Measurements from ENCODE around the gene DMPK. TPM values are rescaled to one million over a fixed set of nuclear protein-coding genes. Genes with fewer than 3 reads are reported as not detected.
"Not testable (repeated sequence)": the region's sequence is repeated elsewhere in the genome, so short reads cannot be mapped to it uniquely, and the experiment has no call there.

Gene DMPK
- total RNA-seq, 2 experiments from 2014 or later: 19.0 to 22.2 TPM

DNA sequence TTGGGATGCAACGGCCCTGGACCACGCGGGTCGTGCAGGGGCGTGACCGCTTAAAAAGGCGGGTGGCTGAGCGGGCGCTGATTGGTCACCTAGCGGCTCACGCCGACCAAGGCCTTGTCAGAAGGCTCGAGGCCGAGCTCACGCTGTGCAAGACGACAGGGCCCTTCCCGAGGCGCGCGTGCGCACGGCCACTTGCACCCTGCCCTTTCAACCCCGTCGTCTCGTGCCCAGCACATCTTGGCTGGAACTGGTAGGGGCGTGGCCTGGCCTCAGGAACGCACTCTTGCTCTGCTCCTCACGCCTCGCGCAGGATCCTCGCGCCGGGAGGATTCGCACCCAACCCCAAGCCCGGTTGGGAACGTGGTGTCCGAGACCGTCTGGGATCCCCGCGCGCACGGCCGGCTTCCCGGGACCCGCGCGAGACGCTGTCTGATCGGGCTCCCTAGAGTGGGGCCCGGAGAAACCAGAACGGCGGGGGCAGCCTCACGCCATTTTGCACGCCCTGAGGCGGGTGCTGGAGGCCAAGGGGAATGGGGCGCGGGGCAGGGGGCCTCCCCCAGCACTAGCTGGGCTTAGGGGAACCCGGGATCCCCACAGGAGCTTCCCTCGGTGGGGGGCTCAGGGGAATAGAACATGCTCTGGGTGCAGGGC lies 49.0 kb downstream of the DMPK start, which contains the start of gene MEIOSIN:
Gene MEIOSIN, plus strand, starts transcription at position 280 of the 651 bp plus-strand sequence. CDS start 1,938 bp downstream, outside the sequence.
- ChIA-PET CTCF (interaction anchor here (1.0 to 4.5 kb wide), 2 partner anchors 22 to 36 kb away, joined by 4 to 19 read pairs; partner anchors contain the start of gene SIX5), POLR2A (no interaction called here)

DNA sequence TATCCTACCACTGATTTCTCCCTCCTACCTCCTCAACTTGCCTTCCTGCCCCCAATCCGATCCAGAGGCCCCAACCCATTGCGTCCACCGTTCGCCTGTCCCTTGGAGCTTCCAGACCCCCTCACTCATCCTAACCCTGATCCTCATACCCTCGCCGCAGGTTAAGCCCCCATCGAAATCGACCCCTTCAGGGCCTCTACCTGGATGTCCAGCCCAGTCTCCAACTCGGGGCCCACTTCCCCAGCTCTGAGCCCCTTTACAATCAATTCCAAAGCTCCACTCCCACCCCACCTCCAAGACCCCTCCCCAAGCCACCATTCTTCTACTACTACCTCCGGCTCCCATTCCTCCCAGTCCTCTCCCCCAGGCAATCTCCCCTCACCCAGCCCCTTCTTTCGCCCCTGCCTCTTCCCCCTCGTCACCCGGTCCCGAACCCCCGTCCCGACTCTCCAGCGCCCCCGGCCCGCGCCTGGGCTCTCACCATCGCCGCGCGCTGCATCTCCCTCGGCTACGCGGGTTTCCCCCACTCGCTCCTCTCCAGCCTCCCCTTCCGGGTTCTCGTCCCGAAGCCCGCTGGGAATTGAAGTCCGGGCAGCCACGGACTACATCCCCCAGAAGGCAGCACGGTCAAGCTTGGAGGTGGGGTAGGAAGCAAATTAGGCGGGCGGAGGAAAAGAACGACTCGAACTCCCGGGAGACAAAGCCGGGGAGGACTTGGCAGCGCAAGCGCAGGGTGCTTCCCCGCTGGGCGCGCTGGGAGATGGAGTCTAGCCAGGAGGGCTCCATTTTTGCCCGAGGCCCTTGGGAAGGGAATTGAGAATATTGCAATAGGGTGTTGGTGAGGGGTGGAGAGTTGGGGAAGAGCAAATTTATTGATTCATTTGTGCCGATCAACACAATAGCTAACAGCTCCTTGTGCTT lies 51.7 kb downstream of the DMPK start, which contains the start of gene FBXO46:
Gene FBXO46, minus strand, starts transcription at position 529 of the 921 bp plus-strand sequence. CDS start 17,401 bp downstream, outside the sequence.
- ChIA-PET POLR2A (interaction anchor here (0.6 to 2.4 kb wide), 9 partner anchors 10 to 311 kb away, joined by 3 to 17 read pairs (median 5); partner anchors contain the start of genes QPCTL, SIX5 and SNRPD2), CTCF (interaction anchor here (0.6 to 4.5 kb wide), 9 partner anchors 13 to 178 kb away, joined by 3 to 19 read pairs (median 5); partner anchors contain the start of genes QPCTL and SIX5)

DNA sequence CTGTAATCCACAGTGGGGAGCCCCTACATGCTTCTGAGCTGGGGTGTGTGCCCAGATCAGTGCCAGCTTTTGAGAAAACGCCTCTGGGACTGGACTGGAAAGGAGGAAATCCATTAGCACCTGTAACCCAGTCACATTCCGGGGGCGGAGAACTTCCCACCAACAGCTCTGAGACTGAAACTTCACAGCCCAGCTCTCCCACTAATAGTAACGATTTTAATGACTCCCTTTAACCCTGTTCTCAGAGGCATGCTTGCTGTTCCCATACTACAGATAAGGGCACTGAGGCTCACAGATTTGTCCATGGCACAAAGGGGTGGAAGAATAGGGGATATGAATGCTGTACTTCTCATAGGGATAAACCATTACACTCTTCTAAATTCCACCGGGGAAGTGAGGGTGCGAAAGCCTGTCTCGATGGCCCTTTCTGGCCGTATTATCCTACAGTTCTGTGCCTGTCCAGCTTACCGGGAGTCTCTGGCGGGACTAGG lies 52.4 kb downstream of the DMPK start:
- POLR2A ChIA-PET: interaction anchor here (0.6 to 2.4 kb wide), 6 partner anchors 10 to 39 kb away, joined by 3 to 17 read pairs (median 5); partner anchors contain the start of genes QPCTL, SIX5 and SNRPD2
- CTCF ChIA-PET: interaction anchor here (1.3 to 4.5 kb wide), 5 partner anchors 13 to 87 kb away, joined by 5 to 19 read pairs (median 14); partner anchors contain the start of genes QPCTL and SIX5

DNA sequence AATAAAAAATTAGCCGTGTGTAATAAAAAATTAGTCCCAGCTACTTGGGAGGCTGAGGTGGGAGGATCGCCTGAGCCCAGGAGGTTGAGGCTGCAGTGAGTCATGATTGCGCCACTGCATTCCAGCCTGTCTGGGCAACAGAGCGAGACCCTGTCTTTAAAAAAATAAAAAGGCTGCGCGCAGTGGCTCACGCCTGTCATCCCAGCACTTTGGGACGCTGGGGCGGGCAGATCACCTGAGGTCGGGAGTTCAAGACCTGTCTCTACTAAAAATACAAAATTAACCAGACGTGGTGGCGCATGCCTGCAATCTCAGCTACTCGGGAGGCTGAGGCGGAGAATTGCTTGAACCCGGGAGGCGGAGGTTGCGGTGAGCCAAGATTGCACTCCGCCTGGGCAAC lies 53.6 kb downstream of the DMPK start:
- POLR2A ChIA-PET: not testable (repeated sequence)
- CTCF ChIA-PET: interaction anchor here (2.5 to 4.5 kb wide), 2 partner anchors 11 to 40 kb away, joined by 17 to 19 read pairs; partner anchors contain the start of gene SIX5

DNA sequence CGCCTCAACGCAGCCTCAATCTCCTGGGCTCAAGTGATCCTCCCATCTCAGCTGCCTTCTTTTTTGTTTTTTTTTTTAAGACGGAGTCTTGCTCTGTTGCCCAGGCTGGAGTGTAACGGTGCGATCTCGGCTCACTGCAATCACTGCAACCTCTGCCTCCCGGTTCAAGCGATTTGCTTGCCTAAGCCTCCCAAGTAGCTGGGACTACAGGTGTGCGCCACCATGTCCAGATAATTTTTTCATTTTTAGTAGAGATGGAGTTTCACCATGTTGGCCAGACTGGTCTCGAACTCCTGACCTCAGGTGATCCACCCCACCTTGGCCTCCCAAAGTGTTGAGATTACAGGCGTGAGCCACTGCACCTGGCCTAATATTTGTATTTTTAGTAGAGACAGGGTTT lies 62.2 kb downstream of the DMPK start:
- ChIA-PET POLR2A (interaction anchor here (0.8 to 1.1 kb wide), 2 partner anchors 10 to 28 kb away, joined by 5 to 6 read pairs; partner anchors contain the start of genes FBXO46, QPCTL and SNRPD2), CTCF (interaction anchor here (1.2 to 1.6 kb wide), 2 partner anchors 49 to 79 kb away, joined by 3 to 10 read pairs; partner anchors contain the start of gene SIX5)

Other genes with a start within 250 kb of the DMPK start
- gene OPA3, start 197.7 kb downstream of the DMPK start, total RNA-seq: 10 to 100 TPM; 14.0 to 14.5 TPM
- gene GPR4, start 180.3 kb downstream of the DMPK start, total RNA-seq: not detected
- 100 to 1,000 TPM; 121 to 122 TPM for gene EML2, start 143.1 kb downstream of the DMPK start, total RNA-seq
- 1 to 10 TPM; 2.4 to 2.8 TPM for gene GIPR, start 114.3 kb downstream of the DMPK start, total RNA-seq
- 100 to 1,000 TPM; 777 to 805 TPM for gene SNRPD2, start 90.5 kb downstream of the DMPK start, total RNA-seq
- gene QPCTL, start 89.8 kb downstream of the DMPK start, total RNA-seq: 10 to 100 TPM; 17.9 to 20.1 TPM
- gene FBXO46, start 51.6 kb downstream of the DMPK start, total RNA-seq: 10 to 100 TPM; 26.5 to 30.4 TPM
- under 1 TPM; 0.08 to 0.11 TPM for gene MEIOSIN, start 49.1 kb downstream of the DMPK start, total RNA-seq
- gene SIX5, start 13.2 kb downstream of the DMPK start, total RNA-seq: 1 to 10 TPM; 2.0 to 2.5 TPM
- 10 to 100 TPM; 55.3 to 56.3 TPM for gene DMWD, start 10.4 kb upstream of the DMPK start, total RNA-seq
- gene RSPH6A, start 32.8 kb upstream of the DMPK start, total RNA-seq: under 1 TPM; 0.17 to 0.23 TPM
- 100 to 1,000 TPM; 117 to 124 TPM for gene SYMPK, start 80.7 kb upstream of the DMPK start, total RNA-seq
- under 1 TPM; 0.52 to 0.74 TPM for gene FOXA3, start 81.8 kb upstream of the DMPK start, total RNA-seq
- gene IRF2BP1, start 103.7 kb upstream of the DMPK start, total RNA-seq: 10 to 100 TPM; 14.6 to 16.1 TPM
- 1 to 10 TPM; 5.9 to 6.0 TPM for gene MYPOP, start 120.1 kb upstream of the DMPK start, total RNA-seq
- gene NANOS2, start 132.3 kb upstream of the DMPK start, total RNA-seq: not detected
- gene NOVA2, start 191.4 kb upstream of the DMPK start, total RNA-seq: not detected
- gene CCDC61, start 213.0 kb upstream of the DMPK start, total RNA-seq: 10 to 100 TPM; 24.1 to 25.4 TPM
- gene PGLYRP1, start 240.6 kb upstream of the DMPK start, total RNA-seq: not detected

All from activated CD8-positive, alpha-beta memory T cell treated with anti-CD3 and anti-CD28 coated beads for 36 hours (primary cell).